DLD1 (cell line): ENCODE measurements around the gene GNA14.
"Not testable (repeated sequence)": the region's sequence is repeated elsewhere in the genome, so short reads cannot be mapped to it uniquely, and the experiment has no call there.

ENCODE experiments used
- in situ Hi-C: cut with HindIII; loops from 2 replicates; pipeline ENCODE4 v1.10.0; 2017; ENCODE audit warnings: low sequenced_read_pairs

Gene GNA14

DNA sequence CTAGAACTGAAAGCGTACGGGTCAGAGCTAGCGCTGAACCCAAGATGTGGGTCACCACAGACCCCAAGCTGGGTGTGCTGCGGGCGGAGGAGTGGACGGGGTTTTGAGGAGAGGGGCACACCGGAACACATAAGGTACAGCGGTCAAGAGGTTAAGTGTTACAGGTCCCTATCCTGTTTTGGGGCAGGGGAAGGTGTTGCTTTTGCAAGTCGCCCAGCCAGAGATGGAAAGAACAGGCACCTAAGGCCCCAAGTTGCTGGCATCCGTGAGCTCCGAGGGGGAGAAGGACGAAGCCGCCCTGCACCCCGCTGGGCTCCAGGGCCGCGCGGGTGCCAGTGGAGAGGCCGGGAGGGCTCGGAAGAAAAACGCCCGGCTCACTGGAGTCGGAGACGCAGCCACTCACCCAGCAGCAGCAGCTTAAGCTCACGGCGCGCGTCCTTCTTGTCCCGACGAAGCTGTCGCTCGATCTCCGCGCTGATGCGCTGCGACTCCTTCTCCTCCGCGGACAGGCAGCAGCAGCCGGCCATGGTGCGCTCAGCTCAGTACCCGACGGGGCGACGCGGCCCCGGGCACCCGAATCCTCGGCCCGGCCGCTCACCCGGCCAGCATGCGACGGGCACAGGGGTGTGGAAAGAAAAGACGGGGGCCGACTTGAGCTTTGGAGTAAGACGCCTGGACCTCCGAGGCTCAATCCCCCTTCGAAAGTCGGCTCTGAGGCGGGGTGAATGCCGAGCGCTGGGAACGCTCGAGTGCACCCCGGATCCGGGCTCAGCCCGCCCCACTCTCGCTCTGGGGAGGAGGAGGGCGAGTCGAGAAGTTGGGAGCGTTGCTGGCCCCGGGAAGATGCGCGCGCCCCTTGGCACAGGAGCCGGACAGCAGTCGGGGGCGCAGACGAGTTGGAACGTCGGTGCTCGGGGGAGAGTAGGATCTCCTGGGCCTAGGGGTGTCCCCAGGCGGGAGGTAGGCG lies 572 bp downstream of the GNA14 start:
- in situ Hi-C loops = no loop called here

DNA sequence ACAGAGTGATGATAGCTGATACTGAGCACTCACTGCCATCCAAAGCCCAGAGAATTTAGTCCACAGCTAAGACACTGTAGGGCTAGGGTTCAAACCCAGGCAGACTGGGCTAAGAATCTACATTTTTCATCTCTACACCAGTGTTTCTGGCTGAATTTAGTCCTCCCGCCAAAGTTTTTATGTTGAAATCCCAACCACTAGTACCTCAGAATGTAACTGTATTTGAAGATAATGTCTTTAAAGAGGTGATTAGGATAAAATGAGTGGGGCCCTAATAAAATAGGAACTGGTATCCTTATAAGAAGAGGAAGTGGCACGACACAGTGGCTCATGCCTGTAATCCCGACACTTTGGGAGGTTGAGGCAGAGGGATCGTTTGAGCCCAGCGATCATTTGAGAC lies 4.3 kb downstream of the GNA14 start:
- in situ Hi-C loops = no loop called here

DNA sequence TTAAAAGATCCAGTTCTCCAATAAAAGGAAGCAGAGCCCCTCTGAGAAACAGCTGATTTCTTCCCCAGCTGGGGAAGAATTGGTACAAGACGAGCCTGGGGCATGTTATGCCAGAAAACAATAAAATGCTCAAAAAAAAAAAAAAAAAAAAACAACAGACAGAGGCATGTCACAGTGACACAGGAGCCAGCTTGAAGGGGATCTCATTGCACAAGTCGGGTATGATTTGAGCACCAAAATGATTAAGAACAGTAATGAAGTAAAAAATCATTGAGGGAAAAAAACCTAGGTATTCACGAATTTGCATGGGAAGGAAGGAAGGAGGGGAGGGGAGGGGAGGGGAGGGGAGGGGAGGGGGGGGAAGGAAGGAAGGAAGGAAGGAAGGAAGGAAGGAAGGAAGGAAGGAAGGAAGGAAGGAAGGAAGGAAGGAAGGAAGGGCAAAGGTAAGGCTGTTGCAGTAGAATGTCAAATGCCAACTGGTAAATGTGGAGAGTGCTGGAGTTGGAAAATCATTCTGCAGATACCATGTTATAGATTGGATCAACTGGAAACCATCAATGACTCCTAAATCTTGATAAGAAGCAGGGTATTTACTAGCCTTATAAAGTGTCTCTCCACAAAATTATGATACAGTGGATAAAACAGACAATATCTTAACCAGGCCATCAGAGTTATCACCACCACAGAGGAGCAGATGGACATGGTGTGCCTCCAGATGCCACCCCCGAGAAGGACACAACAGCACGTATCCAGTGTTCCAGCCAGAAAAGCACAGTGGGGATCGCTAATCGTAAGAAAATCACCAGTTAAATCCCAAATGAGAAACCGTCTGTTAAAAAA lies 7.2 kb downstream of the GNA14 start:
- in situ Hi-C loops = no loop called here

DNA sequence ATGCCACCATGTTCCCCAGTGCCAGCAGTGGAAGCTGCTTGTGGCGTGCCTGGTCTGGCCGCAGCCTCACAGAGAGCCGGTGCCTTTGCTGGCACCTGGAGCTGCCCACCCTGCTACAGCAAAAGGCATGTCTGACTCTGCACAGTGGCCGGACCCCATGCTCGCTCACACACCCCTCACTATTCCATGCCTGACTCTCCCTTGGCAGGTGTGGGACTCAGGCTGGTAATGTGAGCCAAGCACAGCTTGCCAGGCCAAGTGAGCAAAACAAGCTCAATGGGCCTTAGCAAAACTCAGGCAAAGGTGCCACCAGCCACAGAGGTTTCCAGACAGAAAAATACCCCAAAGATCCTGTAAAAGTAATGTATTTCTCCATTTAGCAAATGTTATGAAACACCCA lies 15.5 kb downstream of the GNA14 start:
- in situ Hi-C loops = no loop called here

DNA sequence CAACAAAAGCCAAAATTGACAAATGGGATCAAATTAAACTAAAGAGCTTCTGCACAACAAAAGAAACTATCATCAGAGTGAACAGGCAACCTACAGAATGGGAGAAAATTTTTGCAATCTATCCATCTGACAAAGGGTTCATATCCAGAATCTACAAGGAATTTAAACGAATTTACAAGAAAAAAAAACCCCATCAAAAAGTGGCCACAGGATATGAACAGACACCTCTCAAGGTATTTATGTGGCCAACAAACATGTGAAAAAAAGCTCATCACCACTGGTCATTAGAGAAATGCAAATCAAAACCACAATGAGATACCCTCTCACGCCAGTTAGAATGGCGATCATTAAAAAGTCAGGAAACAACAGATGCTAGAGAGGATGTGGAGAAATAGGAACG lies 19.3 kb downstream of the GNA14 start:
- in situ Hi-C loops = not testable (repeated sequence)

DNA sequence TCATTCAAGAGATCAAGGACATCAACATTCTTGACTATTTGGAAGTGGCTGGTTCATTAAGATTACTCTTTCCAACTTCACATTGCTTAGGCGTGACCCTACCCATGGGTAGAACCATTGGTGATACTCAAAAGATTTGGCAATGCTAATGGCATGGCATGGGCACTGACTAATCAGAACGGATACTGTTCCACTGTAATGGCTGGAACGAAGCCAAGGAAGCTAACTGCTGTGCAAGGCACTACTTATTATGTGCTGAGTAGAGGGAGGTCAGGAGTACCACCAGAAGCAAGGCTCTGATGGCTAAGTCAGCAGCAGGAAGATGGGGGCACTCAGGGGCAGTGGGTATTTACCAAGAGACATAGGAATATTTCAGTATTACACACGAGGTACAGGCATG lies 31.9 kb downstream of the GNA14 start:
- in situ Hi-C loops = no loop called here

DNA sequence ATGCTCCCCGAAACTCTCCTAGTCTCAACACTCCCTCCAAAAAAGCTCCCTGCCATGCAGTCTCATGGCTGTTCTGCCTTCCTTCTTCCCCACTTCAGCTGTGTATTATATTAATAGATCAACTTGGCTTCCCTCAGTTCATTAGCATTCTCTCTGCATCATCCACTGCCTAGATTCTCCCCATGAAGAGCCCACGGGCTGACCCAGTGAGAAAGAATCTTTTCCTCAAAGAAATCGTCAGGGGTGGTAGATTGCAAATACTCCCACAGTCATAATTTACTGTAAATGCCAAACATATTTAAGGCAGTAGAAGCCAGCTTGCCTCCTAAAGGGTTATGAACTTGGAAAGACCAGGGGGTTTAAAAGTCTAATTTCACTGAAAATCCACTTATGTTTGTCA lies 33.5 kb downstream of the GNA14 start:
- in situ Hi-C loops = no loop called here

DNA sequence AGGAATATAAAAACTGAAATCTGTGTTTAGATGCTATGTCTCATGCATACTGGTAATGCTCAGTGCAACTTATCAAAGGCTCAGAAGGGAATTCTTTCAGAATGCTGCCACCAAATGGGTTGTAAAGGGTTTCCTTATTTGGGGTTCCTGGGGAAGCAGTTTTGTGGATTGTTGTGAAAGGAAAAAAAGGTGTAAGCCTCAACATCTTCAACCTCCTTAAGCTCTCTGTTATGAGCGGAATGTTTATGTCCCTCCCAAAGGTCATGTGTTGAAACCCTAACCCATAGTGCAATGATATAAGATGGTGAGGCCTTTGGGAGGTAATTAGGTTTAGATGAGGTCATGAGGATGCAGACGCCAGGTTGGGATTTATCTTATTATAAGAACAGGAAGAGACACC lies 41.6 kb downstream of the GNA14 start:
- in situ Hi-C loops = no loop called here

DNA sequence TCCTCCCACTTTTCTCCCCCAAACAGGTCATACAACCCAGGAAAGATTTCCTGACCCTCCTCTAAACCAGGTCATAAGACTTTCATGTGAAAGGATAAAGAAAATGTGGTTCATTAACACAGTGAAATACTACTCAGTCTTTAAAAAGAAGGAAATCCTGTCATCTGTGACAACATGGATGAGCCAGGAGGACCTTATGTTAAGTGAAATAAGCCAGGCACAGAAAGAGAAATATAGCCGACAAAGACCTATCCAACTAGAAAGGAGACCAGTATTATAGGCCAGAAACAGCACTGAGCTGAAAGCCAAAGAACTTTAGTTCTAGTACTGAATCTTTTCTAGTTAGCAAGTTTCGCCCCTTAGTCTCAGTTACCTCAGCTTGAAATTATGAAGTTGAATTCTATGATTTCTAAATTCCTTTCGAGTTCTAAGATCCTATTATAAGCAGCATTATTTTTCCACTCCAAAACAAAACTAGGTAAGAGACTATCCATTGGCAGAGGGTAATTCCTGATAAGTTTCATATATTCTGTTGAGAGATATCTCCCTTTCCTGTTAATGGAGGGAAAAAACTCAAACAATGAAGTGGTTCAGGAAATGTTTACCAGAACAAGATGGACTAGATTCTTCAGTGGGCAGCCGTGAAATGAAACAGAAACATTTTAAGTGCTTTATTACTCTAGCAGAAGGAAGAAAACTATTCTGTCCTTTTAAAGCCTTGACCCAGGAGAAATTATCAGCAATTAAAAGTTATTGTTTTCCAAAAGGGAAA lies 42.5 kb downstream of the GNA14 start:
- in situ Hi-C loops = no loop called here

DNA sequence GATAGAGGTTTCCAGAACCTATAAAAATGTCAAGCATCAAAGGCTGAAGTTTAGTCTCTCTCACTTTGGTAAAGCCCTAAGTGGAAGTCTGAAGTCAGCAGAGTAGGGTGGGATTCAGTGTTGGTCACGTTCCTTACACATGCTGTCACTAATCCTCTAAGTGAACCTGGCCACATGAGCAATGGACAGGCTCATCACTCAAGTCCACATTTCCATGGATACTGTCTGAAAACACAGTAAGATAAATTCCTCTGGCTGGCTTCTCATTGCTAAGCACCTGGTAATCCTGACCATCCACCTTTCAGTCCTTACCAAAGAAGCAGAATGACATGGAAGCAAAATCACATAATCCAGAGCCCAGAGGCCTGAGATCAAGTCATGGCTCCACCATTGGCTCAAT lies 43.8 kb downstream of the GNA14 start:
- in situ Hi-C loops = no loop called here

DNA sequence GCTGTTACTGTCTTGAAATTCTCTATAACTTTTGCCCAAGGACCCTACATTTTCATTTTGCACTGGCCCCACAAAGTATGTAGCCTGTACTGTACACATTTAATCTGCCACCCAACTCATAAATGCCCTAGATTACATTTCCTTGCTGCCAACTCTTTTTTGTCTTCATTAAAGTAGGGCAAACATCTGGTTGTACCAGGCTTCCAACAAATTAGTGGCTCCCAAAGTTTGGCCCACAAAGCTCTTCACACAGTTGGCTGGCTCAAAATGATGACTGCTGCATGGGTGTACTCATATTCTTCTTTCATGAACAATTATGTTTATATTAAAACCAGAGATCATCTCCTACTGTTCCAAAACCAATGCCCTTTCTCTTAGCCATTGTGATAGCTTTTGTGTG lies 45.3 kb downstream of the GNA14 start:
- in situ Hi-C loops = no loop called here

DNA sequence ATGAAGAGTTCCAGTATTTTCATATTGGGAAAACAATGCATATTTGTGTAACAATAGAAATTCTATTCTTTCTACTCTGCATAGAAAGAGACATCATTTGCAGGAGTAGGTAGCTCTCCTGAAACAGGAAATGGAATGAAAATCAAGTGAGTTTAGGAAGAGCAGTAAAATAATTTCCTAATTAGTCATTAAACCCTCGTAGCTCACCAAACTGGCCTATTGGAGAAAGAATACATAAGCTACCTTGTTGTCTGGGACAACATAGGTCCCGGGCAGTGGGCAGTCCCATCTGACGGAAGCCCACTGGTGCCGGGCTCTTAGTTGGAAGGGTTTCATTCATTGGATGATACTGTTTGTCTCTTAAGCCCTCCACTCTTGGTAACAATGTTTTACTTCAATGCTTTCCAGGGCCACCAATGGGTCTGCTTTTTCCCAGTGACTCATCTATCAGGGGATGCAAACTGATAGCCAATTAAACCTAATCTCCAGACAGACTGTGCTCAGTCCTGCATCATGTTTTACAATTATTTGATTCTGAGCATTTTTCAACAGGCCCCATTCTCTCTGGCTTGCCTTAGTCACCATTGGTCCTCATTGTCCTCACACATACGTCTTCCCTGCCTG lies 46.5 kb downstream of the GNA14 start:
- in situ Hi-C loops = no loop called here

DNA sequence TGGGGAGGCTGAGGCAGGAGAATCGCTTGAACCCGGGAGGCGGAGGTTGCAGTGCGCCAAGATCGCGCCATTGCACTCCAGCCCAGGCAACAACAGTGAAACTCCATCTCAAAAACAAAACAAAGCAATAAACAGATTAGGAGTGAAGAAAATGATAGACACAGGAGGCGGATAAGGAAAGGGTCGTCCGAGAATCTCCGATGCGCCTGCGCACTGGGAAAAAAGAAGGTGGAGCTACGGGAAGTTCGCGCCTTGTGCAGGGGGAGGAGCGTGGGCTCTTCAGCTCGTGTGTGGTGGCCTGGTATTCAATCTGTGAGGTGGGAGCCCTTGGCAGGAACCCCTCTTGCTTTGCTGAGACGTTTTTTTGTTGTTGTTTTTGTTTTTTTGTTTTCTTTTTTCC lies 47.3 kb downstream of the GNA14 start:
- in situ Hi-C loops = no loop called here

DNA sequence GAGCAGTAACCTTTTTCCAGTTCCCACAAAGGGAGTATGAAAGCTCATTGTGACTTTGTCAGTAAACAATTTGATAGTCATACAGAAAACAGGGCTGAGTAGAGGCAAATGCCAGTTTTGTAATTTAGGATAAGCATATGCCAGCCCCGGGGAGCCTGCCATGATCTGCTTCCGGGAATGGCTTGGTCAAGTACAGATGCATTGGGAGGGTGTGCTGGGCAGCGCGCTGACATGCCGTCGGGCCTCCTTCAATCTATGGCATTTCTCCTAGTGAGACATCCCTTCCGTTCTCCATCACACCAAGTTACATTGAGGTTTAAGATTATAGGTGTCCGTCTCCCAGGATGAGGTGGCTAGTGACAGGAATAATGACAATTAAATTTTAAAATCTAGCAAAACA lies 48.6 kb downstream of the GNA14 start:
- in situ Hi-C loops = no loop called here

DNA sequence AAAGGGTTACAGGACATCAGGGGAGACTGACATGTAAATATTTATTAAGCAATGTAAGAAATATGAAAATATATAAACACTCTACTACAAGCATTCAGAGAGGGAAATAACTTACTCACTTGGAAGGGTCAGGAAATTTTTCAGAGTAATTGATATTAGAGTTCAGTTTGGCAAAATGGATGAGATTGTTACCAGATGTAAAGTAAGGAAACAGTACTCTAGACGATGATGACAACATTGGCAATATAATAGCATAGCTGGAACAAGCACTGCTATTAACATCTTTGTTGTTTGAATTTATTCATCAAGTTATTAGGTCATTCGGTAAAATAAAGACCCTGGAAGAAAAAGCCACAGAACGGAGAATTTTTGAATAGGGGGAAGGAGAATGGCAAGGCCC lies 49.1 kb downstream of the GNA14 start:
- in situ Hi-C loops = no loop called here

DNA sequence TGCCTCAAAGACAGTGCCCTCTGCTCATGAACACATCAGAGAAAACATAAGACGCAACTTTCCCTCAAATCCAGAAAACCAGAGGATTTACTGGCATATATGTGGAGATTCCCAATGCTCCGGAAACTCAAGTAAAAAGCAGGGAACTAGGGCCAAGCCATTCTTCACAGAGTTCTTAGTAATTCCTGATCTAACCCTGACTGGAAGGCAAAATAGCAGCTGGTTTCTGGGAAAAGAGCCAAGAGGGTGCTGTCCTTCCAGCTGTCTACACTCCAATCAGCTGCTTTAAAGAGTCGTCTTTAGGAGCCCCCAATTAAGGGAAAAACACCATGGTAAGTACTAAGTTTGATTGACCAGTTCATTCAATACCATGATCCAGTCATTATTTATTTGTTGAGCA lies 49.6 kb downstream of the GNA14 start:
- in situ Hi-C loops = no loop called here

DNA sequence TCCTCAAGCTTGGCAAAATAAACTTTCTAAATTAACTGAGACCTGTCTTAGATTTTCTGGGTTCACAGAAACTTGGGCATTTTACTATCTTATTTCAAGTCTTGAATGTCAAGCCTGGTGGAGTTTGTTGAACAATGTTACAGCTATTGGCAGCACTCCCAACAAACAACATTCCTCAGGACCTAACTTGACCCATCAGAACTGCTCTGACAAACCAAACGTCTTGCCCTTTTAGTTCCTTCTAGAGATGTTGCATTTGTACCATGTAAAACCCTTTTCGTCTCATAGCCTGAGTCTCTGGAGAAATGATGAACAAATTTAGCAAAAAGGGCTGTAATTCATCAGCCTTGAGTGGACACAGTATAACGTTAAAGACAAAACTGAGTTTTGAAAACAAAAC lies 51.1 kb downstream of the GNA14 start:
- in situ Hi-C loops = no loop called here

DNA sequence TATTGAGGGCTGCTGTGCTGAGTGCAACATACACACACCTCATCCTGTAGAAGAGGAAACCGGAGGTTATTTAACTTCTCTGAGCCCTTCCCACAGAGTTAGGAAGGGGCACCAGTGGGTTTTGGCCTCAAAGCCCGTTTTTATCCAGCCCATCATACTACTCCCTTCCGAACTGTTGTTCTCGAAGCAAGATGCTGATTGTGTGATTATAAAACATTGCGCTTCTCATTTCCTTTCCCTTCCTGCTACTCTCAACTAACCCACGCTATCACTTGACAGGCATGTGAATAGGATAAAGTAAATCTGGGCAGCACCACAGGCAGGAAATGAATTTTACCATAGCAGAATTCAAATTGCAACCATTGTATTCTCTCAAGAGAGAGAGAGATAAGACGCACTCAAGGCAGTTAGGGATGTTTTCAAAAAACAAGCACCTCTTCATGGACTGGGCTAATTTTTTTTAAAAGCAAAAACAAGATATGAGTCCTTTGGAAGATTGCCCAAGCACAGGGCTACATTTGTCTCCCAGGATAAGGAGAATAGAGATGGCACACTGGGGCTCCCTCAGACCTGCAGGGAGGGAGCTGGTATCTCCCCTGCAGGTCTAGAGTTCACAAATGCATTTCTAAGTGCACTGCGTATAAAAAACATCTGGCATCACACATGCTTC lies 52.6 kb downstream of the GNA14 start:
- in situ Hi-C loops = no loop called here

DNA sequence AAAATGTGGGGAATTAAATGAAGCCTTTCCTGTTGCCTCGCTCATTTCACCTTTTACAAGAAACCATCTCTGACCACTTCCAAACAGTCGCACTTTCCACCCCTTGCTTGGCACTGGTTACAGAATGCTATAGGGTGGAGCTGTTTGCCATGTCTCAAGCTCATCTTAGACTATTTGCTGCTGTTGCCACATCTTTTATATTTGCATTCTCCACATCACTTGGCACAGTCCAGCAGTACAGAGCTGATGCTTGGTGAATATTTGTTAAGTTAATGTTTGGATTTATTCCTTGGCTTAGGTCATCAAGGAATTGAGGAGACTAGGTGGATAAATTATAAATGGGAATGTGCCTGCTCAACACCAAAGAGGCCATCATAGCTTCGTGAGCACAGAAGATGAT lies 53.2 kb downstream of the GNA14 start:
- in situ Hi-C loops = no loop called here

DNA sequence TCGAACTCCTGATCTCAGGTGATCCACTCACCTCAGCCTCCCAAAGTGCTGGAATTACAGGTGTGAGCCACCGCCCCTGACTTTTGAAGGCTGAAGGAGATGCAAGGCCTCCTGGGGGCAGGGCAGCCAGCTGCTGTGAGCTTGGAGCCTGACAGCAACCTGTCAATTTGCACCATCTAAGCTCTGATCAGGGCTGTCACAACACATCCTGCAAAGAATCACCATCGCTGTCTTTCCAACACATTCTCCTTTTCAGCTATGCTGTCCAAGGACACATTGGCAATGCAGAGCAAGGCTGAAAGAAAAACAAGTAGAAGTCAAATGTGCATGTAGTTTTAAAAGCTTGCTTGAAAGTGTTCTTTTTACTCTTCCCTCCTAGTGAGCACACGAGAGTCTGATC lies 54.6 kb downstream of the GNA14 start:
- in situ Hi-C loops = no loop called here
